Measurements from ENCODE around the gene DPH5.

- TF ChIP-seq, protein P1, sequence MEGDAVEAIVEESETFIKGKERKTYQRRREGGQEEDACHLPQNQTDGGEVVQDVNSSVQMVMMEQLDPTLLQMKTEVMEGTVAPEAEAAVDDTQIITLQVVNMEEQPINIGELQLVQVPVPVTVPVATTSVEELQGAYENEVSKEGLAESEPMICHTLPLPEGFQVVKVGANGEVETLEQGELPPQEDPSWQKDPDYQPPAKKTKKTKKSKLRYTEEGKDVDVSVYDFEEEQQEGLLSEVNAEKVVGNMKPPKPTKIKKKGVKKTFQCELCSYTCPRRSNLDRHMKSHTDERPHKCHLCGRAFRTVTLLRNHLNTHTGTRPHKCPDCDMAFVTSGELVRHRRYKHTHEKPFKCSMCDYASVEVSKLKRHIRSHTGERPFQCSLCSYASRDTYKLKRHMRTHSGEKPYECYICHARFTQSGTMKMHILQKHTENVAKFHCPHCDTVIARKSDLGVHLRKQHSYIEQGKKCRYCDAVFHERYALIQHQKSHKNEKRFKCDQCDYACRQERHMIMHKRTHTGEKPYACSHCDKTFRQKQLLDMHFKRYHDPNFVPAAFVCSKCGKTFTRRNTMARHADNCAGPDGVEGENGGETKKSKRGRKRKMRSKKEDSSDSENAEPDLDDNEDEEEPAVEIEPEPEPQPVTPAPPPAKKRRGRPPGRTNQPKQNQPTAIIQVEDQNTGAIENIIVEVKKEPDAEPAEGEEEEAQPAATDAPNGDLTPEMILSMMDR (IDR thresholded peaks at IDR 0.05; ENCODE audit: insufficient read depth, low read length, poor library complexity, severe bottlenecking): no peak
- TF ChIP-seq EZH2phosphoT487 (conservative IDR thresholded peaks at IDR 0.05; ENCODE audit: low read length): no peak
Observed at GRCh38 chr1:101017448-101017847, 8.1 kb downstream of the DPH5 start.

Measured in SU-DHL-6 (cell line).